NCI-H2171 (cell line): ENCODE data around the gene UGCG.
A peak's percentile ranks its signal among the peaks of the same experiment; 100 is the strongest.
"Not testable (repeated sequence)": the region's sequence is repeated elsewhere in the genome, so short reads cannot be mapped to it uniquely, and the experiment has no call there.

Source experiments
- DNase-seq: peaks from one replicate; lab custom pipeline; 2025; lab: John Stamatoyannopoulos, UW

The UGCG gene

DNA sequence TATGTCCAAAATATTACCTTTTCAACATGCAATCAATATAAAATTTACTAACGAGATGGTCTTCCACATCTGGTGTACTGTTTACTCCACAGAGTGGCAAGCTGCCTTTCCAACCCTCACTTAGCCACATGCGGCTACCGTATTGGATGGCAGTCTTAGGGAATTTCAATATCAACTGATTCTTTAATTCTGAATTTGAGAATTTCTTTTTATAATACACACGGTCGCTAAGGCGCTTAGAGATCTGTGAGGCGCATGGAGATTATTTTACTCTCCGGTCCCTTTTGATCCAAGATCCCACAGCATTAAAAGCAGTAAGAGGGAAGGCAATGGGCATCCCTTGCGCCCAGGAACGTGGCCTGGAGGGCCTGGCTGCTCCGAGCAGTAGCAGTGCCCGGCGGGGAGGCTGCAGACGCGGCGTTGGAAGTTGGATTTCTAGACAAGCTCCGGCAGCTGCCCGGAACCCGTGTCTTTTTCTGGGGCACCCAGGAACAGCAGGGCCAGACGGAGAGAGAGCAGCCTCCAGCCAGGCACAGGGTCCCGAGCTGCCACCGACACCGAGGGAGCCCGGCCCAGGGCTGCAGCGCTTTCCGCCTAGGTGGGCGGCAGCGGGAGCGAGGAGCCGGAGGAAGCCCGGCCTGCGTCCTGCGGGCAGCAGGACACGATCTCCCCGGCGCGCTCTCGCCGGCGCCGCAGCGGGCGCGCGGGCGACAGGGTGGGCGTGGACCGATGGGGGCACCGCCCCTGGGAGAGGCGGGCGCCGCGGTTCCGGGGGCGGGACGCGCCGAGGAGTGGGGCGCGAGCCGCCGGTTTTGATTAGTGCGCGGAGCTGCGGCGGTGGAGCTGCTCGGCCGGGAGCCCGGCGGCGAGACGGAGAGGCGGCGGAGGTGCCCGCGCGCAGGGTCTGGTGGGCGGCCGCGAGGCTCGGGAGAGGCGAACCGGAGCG, at the start of gene UGCG:
TSS of gene UGCG (plus strand) at position 819 of the 946 bp plus-strand sequence. CDS start 402 bp downstream, outside the sequence.
- peak; percentile 81 for DNase-seq

DNA sequence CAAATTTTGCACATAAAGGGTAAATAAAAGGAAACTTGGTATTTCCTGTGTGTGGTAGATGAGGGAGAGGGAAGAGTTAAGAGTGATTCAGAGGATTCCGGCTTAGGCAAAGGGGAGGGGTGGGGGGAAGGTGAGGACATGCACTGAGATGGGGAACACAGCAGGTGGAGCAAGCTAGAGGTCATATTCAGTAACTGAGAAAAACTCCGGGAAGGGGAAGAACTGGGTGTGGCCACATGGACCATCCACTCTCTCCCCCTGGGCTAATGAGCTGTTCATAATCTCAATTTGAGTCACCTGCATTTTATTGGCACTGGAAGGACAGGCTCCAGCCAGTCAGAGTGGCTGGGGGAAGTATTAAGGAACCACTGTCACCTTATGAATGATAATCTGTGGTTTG, 45.1 kb upstream of the UGCG start:
- no peak for DNase-seq

GRCh38 chr9:111852291-111852690, 44.3 kb upstream of the UGCG start:
- DNase-seq: no peak

DNA sequence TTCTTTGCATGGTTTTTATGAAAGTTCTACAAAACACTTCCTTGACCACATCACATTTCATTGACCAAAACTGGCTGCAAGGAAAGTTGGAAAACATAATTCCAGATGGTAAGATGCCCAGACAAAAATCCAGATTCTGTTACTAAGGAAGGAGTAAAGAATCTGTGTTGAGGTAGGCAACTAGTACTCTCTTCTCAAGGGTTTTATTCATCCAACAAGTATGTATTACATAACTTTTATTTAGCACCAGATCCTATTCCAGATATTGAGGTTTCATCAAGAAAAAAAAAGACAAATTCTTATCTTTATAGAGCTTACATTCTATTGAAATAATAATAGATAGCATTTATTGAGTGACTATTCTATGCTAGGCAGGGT, 43.2 kb upstream of the UGCG start:
- no peak for DNase-seq

DNA sequence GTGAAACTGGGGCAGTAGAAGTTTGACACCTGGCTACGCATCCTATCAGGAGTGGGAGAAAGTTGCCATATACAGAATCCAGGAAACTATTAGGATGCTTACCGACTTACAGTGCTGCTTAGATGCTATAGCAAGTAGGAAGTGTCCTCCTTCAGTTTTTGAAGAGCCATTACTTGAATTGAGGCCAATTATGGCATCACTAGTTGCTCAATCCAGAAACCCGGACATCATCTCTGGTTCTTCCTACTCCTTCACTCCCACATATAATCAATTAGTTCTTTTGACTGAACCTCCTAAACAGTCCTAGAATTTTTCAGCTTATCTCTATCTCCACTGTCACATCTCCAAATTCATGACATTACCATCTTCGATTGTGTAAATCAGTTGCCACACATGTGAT, 41.8 kb upstream of the UGCG start:
- no peak for DNase-seq

DNA sequence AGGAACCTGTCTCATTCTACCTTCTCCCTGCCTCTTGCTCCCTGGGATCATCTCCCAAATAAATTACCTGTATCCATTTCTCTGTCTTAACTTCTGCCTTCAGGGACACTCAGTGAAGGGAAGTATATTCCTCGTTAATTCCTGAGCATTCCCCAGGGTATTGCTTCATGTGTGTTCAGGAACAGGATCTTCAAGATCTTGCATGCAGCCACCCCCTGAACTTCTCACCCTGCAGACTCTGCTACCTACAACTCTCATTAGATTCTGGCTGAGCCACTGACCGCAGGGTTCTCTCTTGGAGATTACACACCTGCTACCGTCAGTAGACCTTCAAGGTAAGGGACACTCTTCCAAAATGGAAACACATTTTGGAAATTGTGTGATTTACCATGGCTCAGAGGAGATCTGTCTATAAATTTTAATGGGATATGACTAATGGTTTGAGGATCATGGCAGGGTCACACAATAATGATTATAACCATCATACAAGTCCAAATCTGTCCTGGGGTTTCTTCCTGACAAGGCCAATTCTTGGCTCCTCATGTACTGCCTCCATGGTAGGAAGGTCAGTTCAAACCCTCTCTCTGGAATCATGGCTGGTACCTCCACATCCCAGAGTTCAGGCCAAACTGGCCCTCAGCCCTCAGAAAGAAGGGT, 38.9 kb upstream of the UGCG start:
- no peak for DNase-seq

GRCh38 chr9:111860443-111860842, 36.2 kb upstream of the UGCG start:
- no peak for DNase-seq

GRCh38 chr9:111863636-111864035, 33.0 kb upstream of the UGCG start:
- DNase-seq: no peak

GRCh38 chr9:111866976-111867375, 29.6 kb upstream of the UGCG start:
- no peak for DNase-seq

DNA sequence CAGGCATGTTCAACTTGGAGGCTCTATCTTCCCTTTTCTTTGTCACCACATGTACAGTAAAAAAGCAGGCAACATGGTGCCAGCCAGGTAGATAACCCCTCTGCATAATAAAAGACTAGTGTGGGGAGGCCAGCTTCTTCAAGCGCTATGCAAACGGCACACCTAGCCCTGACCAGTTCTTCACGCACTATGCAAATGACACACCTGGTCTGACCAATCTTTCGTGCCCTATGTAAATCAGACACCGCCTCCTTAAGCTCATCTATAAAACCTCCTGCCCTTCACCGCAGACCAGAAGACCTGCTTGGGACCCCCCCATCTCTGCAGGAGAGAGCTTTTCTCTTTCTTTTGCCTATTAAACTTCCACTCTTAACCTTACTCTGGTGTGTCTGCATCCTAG, 28.1 kb upstream of the UGCG start:
- no peak for DNase-seq

DNA sequence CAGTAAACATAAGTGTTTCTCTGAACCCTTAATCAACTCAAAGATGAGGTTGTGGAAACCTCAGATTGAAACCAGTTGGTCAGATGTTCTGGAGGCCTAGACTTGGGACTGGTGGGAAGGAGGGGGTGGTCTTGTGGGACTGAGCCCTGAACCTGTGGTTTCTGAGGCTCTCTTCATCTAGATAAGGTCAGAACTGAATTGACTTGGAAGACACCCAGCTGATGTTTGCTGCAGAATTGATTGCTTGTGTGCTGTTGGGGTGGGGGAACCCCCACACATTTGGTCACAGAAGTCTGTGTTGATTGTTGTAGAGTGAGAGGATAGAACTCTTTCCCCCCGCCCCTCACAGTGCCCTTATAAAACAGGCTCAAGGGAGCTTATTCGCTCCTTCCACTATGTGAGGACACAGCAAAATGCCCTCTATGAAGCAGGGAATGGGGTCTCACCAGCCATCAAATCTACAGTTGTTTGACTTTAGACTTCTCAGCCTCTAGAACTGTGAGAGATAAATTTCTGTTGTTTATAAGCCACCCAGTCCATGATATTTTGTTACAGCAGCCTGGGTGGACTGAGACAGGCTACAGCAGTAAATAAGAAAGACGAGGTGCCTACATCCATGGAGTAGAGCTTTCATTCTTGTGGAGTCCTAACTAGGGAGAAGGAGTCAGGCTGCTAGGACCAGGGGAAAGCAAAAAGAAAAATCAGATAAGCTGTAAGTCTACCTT, 25.7 kb upstream of the UGCG start:
- DNase-seq: no peak

GRCh38 chr9:111871499-111871855, 25.1 kb upstream of the UGCG start:
- no peak for DNase-seq

GRCh38 chr9:111872886-111873285, 23.7 kb upstream of the UGCG start:
- DNase-seq: no peak

GRCh38 chr9:111873901-111874300, 22.7 kb upstream of the UGCG start:
- no peak for DNase-seq

- no peak for DNase-seq
These were observed 22.1 kb upstream of the UGCG start for GRCh38 chr9:111874500-111874899.

- DNase-seq: not testable (repeated sequence)
These were observed 21.3 kb upstream of the UGCG start for GRCh38 chr9:111875291-111875690.

DNA sequence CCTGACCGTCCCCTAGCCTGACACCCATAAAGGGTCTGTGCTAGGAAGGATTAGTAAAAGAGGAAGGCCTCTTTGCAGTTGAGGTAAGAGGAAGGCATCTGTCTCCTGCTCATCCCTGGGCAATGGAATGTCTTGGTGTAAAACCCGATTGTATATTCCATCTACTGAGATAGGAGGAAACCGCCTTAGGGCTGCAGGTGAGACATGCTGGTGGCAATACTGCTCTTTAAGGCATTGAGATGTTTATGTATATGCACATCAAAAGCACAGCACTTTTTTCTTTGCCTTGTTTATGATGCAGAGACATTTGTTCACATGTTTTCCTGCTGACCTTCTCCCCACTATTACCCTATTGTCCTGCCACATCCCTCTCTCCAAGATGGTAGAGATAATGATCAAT, 20.9 kb upstream of the UGCG start:
- DNase-seq: not testable (repeated sequence)

- DNase-seq: no peak
These were observed 20.4 kb upstream of the UGCG start for GRCh38 chr9:111876179-111876578.

GRCh38 chr9:111877420-111877819, 19.2 kb upstream of the UGCG start:
- DNase-seq: no peak

GRCh38 chr9:111878946-111879345, 17.7 kb upstream of the UGCG start:
- DNase-seq: no peak

DNA sequence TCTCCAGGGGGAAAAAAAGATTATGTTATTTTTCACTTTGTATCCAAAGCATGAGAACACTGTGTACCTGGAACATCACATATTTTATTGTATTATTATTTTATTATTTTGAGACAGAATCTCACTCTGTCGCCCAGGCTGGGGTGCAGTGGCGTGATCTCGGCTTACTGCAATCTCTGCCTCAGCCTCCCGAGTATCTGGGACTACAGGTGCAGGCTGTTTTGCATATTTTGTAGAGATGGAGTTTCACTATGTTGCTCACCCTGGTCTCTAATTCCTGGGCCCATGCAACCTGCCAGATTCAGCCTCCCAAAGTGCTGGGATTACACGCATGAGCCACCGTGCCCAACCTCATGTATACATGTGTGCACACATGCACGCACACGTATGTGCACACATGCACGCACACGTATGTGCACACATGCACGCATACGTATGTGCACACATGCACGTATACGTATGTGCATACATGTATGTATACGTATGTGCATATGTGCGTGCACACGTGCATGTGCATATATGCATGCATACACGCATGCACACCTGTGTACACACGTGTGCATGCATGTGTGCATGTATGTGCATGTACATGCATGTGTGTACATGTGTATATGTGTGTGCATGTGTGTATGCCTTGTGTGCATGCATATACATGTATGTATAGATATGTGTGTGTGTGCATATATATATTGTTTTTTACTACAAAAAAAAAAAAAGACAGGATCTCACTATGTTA, 9.5 kb upstream of the UGCG start:
- no peak for DNase-seq

DNA sequence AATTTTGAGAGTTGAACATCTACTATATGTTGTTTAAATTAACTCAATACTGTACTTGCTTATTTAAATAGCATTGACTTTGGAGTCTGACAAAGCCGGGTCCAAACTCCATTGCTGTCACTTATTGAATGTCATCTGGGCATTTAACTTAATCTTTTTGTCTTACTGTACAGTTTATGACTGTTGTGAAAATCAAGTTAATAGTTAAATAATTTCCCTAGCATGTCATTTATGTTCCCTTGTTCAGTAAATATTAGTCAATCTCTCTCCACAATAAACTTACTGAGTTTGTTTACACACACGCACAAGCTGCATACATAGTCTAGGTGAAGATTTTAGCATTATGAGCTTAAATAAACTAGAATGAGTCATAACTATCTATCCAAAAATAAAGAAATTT, 6.3 kb upstream of the UGCG start:
- no peak for DNase-seq
